Ovary (tissue), 3 donors: ENCODE measurements around the gene KRT81.

Experiments
- EP300 ChIP-seq: sonication (generic); formaldehyde crosslinking; IDR thresholded peaks from one replicate; pipeline ENCODE4 v1.6.1; 2017; ENCODE audit warnings: antibody characterized with exemption
- POLR2A ChIP-seq: fragments of 450-650 bp; IDR thresholded peaks from one replicate; pipeline ENCODE4 v1.6.1; 2017; ENCODE audit warnings: antibody characterized with exemption, mild to moderate bottlenecking, moderate library complexity
- TF ChIP-seq, protein P1 (sequence below), 3 donors: fragments of 450-650 bp in 2 of 3; fragments of 200-600 bp in 1 of 3; IDR thresholded peaks; one replicate each; pipeline versions ENCODE4 v1.5.1 to v1.8.0; 2016 to 2022; ENCODE audit warnings: antibody characterized with exemption in 3 of 3, mild to moderate bottlenecking in 1 of 3
- donor health status: DM: no; HTN: no; CAD: no.

DNA sequence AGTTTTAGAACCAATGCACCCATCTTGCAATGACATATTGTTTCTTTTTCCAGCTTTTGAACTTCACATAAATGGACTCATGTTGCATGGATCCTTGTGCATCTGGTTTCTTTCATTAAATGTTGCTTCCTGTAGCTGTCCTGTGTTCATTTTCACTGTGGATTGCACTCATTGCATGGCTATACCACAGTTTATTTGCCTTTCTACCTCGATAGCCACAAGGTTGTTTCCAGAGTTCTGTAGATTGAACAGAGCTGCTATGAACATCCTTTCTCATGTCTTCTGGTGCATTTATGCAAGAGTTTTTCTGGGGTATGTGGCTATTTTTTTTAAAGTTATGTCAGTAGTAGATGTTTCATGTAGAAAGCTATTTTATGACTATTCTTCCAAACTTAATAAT lies 3.5 kb upstream of the KRT81 start:
- TF ChIP-seq, protein P1, sequence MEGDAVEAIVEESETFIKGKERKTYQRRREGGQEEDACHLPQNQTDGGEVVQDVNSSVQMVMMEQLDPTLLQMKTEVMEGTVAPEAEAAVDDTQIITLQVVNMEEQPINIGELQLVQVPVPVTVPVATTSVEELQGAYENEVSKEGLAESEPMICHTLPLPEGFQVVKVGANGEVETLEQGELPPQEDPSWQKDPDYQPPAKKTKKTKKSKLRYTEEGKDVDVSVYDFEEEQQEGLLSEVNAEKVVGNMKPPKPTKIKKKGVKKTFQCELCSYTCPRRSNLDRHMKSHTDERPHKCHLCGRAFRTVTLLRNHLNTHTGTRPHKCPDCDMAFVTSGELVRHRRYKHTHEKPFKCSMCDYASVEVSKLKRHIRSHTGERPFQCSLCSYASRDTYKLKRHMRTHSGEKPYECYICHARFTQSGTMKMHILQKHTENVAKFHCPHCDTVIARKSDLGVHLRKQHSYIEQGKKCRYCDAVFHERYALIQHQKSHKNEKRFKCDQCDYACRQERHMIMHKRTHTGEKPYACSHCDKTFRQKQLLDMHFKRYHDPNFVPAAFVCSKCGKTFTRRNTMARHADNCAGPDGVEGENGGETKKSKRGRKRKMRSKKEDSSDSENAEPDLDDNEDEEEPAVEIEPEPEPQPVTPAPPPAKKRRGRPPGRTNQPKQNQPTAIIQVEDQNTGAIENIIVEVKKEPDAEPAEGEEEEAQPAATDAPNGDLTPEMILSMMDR (IDR thresholded peaks at IDR 0.05), result no peak
- TF ChIP-seq EP300 (no peak), POLR2A (no peak)
